IPS-NIHi7 (cell line): ENCODE data around the gene SPATA3.
"Not testable (repeated sequence)": the region's sequence is repeated elsewhere in the genome, so short reads cannot be mapped to it uniquely, and the experiment has no call there.

Experiments used
- DNase-seq: peaks from one replicate; pipeline ENCODE4 v3.0.0; 2012; ENCODE audit warnings: mixed read lengths; ENCODE audit errors: extremely low spot score

Gene SPATA3

DNA sequence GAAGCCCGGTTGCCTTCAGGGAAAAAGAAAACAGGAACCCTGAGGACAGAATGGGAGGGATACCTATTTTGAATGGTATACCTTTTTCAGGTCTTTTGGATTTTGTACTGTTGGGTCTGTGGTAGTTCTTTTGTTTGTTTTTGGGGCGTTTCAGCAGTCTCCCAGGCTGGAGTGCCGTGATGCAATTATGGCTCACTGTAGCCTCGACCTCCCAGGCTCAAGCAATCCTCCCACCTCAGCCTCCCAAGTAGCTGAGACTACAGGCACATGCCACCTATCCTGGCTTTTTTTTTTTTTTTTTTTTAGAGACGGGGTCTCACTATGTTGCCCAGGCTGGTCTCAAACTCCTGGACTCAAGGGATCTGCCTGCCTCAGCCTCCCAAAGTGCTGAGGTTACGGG is 27.6 kb upstream of the SPATA3 start:
- not testable (repeated sequence) for DNase-seq

- no peak for DNase-seq
Measured at GRCh38 chr2:230968921-230969658, 26.8 kb upstream of the SPATA3 start.

GRCh38 chr2:230969659-230970015 is 26.3 kb upstream of the SPATA3 start:
- no peak for DNase-seq

- DNase-seq: no peak
Measured at GRCh38 chr2:230972046-230972445, 23.9 kb upstream of the SPATA3 start.

- DNase-seq: no peak
Measured at GRCh38 chr2:230974096-230974913, 21.6 kb upstream of the SPATA3 start.

DNA sequence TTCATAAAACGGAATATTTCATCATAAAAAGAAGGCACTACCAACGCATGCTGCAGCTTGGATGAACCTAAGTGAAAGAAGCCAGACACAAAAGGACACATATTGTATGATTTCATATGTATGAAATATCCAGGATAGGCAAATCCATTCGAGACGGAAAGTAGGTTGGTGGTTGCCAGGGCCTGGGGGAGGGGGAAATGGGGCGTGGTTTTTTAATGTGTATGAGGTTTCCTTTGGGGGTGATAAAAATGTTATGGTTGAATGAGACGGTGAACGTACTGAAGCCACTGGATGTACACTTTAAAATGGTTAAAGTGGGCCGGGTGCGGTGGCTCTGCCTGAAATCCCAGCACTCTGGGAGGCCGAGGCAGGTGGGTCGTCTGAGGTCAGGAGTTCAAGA is 20.0 kb upstream of the SPATA3 start:
- no peak for DNase-seq

DNA sequence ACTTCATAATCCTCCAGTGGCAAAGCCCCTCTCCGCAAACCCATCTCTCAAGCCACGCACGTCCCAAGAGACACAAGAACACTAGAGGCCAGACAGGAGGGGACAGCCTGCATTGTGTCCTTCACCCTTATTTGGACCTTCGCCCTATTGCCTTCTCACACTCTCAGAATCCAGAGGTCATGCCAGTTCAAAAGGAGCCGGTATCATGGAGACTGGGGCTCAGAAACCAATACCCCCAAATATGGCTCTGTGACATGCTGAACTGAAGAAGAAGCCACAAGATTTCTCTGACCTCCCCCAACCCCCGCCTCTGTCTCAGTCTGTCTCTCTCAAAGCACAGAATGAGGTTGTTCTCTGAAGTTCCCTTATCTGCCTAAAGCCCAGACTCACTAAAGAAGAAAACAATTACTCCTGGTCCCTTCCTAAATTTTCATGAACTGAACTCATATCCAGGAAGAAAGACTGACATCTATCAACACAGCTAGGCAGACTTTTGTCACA is 19.2 kb upstream of the SPATA3 start:
- DNase-seq: no peak

GRCh38 chr2:230980468-230980867 is 15.5 kb upstream of the SPATA3 start:
- no peak for DNase-seq

DNA sequence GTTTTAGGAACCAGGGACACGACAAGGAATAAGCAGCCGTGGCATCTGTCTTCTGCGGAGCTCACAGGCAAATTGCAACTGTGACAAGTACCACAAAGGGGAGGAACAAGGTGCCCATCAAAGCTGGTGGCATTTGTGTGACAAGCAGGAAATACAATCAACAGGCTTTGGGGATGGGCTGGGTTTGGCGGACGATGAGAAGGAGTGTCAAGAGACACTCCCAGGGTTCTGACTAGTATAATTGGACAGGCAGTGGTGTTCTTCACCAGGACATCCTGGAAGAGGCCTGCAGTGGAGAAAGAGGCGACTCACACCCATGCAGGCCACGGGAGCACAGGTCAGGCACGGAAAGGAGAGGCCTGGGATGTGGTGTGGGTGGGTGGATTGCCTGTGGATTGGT is 14.2 kb upstream of the SPATA3 start:
- no peak for DNase-seq

GRCh38 chr2:230982126-230982525 is 13.8 kb upstream of the SPATA3 start:
- no peak for DNase-seq

DNA sequence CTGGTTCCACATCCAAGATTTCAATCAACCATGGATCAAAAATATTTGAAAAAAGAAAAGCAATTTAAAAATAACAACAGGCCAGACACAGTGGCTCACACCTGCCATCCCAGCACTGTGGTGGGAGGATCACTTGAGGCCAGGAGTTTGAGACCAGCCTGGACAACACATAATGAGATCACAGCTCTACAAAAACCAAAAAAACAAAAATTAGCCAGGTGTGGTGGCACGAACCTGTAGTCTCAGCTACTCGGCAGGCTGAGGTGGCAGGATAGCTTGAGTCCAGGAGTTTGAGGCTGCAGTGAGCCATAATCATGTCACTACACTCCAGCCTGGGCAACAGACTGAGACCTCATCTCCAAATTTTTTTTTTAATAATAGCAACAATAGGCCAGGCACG is 13.4 kb upstream of the SPATA3 start:
- no peak for DNase-seq

DNA sequence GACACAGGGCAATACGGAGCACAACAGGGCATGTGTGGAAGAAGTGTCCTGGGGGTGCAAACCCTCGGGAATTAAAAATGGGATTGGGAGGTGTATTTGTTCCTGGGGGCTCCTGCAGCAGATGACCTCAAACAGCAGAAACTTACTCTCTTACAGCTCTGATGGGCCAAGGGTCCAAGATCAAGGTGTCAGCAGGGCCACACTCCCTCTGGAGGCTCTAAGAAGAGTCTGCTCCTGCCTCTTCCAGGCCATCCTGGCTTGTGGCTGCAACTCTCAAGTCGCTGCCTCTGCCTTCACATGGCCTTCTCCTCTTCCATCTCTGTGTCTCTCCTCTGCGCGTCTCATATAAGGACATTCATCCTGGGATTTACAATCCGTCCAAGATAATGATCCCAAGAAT is 12.4 kb upstream of the SPATA3 start:
- DNase-seq: no peak

GRCh38 chr2:230984393-230985220 is 11.3 kb upstream of the SPATA3 start:
- DNase-seq: peak; percentile 9

DNA sequence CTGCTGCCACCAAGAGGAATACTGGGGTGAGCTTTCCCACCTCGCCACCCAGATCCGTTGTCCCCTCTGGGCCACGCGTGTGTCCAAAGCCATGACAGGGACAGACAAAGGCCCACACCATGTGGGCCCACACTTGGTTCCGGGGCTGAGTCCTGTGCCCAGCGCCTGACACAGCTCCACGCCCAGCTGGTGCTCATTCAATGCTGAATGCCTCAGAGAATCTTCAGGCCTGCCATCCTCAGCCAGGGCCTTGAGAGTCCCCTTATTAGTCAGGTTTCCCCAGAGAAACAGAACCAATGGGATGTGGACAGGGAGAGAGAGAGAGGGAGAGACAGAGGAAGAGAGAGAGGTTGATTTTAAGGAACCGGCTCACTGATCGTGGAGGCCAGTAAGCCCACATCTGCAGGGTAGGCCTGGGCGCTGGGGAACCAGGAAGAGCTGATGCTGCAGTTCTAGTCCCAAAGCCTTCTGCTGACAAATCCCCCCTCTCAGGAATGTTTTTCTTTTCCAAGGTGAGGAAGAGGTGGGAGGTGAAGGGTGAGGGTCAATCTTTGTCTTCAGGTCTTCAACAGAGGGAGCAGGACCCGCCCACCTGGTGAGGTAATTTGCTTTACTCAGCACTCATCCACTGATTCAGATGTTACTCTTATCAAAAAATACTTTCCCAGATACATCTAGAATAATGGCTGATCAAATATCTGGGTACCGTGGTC is 10.2 kb upstream of the SPATA3 start:
- DNase-seq: no peak

DNA sequence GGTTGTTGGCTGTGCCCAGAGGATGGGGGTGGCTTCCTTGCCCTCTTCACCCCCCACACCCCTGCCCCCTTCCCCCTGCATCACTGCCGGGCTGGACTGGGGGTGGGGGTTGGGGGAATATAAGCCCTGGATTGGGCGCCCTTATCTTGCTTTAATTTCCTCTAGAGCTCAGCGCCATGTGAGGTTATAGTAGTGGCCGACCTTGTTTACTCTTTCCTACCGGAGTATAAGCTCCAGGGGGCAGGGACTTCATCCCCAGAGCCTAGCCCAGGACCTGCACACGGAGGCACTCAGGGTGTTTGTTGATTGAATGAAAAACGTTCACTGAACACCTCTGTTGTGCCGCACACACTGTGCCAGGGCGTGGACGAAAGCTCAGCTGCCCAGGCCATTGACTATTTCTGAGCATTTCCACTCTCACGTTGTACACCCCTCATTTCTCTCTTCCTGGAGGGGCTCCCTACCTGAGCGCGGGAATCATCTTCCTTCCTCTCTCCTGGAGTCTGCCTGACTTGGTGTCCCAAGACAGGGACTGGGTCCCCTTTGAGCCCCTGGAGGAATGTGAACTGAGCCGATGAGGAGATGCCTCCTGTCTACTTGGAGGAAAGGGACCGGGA is 9.3 kb upstream of the SPATA3 start:
- no peak for DNase-seq

DNA sequence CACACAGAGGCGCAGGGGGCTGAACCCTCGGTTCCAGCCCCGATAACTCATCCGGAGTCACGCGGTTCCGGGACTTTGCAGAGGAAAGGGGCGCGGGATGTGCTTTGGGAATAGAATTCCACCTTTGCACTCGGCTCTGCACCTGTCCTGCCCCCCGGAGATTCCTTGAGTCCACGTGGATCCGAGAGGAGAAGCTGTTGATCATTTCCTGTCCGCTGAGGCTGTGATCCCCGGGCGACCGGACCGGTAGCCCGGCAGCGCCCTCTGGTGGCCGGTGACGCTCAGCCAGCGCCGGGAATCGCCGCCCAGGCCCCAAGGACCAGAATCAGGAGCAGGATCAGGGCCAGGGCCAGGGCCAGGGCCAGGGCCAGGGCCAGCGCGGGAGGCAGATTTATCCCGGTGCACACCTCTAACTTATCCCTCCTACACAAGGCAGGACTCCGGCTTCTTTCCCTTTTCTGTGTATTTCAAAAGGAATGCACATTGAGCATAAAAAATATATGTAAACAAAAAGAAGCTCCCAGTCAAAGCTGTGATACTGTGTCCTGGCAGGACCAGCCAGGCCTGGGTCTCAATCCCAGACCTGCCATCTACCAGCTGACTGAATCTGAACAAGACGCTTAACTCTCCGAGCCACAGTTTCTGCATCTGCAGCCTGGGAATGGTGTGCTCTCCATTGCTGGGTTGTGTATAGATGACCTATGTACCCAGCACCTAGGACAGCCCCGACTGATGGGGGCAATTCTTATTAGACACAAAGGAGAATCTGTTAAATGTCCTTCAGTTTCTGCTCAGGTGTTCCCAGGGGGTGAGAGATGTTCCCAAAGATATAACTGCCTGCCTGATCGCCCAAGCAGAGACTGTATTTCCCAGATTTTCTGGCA is 8.5 kb upstream of the SPATA3 start:
- DNase-seq: peak; percentile 98

GRCh38 chr2:230989731-230990130 is 6.2 kb upstream of the SPATA3 start:
- no peak for DNase-seq

DNA sequence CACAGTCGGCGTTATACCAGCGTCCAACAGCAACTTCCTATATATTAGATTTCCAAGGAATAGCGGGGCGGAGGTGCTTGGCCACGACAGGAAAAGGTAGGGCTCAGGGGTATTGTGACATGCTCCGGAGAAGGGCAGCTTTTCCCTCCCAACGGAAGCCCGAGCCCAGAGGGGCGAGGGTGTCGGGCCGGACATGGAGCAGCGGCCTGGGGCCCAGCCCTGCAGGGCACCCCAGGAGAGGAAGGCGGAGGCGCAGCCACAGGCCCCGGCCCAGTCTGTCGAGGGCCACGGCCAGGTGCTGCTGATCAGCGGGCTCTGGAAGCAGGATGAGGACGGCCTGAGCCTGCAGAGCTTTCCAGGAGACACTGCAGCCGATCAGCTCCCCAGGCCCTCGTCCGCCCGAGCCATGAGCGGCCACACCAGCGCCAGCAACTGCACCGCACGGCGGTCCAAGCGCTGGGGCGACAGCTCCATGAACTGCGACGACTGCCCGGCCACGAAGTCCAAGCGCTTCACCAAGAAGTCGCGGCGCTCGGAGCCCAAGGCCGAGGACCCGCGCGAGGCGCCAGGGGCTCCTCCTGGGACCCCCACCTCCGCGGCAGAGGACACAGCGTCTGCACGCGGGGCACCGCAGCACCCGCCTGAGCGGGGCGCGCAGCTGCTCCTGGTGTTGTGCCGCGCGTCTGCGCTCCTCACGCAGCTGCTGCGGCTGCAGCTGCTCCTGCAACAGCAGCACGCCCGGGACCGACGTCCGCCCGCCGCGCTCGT is 5.6 kb upstream of the SPATA3 start:
- no peak for DNase-seq

GRCh38 chr2:230990899-230991150 is 5.1 kb upstream of the SPATA3 start:
- no peak for DNase-seq

DNA sequence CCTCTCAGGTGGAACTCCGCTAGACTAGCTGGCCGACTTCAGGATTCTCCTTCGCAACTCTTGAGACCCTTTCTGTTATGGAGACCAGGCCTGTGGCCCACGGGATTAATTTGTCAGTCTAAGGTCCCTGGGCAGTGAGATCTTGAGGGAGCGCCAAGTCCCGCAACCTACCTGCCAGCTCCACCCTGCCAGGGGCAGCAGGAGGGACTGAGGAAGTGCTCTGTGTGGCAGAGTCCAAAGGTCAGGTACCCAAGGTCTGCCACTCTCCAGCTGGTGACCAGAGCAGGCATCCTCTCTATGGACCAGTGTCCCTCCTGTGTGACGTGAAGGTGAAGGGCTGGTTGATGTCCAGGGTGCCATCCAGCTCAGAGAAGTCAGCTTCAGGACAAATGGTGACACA is 4.3 kb upstream of the SPATA3 start:
- no peak for DNase-seq
